Activated CD4-positive, alpha-beta T cell treated with anti-CD3 and anti-CD28 coated beads for 36 hours (primary cell): ENCODE measurements around the gene TSPAN3. TPM values are rescaled to one million over a fixed set of nuclear protein-coding genes. Genes with fewer than 3 reads are reported as not detected.

Source experiments
- ATAC-seq: fragments of 200-7000 bp; cut with Tn5 transposase; one replicate; pipeline ENCODE4 v1.10.0; 2021; ENCODE audit warnings: mild to moderate bottlenecking, moderate library complexity
- CTCF ChIA-PET: fragments of 350-600 bp; sonication (Branson Sonifier 250); formaldehyde crosslinking; loops from one replicate; lab custom pipeline; 2021; ENCODE audit warnings: antibody characterized with exemption; lab: Charles Lee
- POLR2A ChIA-PET: fragments of 350-600 bp; sonication (Branson Sonifier 250); formaldehyde crosslinking; loops from one replicate; lab custom pipeline; 2021; ENCODE audit warnings: antibody characterized with exemption, inconsistent platforms; lab: Charles Lee
- DNase-seq: peaks from one replicate; pipeline ENCODE4 v3.0.0-alpha.2; 2020
- H3K27ac Mint-ChIP-seq: one replicate; pipeline ENCODE4 v1.8.0; 2021; ENCODE audit warnings: mixed read lengths
- H3K27me3 Mint-ChIP-seq: one replicate; pipeline ENCODE4 v1.8.0; 2021; ENCODE audit warnings: mixed read lengths
- H3K36me3 Mint-ChIP-seq: one replicate; pipeline ENCODE4 v1.8.0; 2021; ENCODE audit warnings: low read depth, mixed read lengths
- H3K4me1 Mint-ChIP-seq: one replicate; pipeline ENCODE4 v1.8.0; 2021; ENCODE audit warnings: mixed read lengths
- H3K4me3 Mint-ChIP-seq: one replicate; pipeline ENCODE4 v1.8.0; 2021; ENCODE audit warnings: mild to moderate bottlenecking, moderate library complexity, mixed read lengths
- H3K9me3 Mint-ChIP-seq: one replicate; pipeline ENCODE4 v1.8.0; 2021; ENCODE audit warnings: low read depth, mixed read lengths
- intact Hi-C, 2 experiments: fragments of 100-400 bp; cut with DNase I in 1 of 2; cut with micrococcal nuclease in 1 of 2; formaldehyde crosslinking; loops; one replicate each; pipeline versions ENCODE4 v1.14.2 to v1.15.1; 2022 to 2024; cut with DNase I, micrococcal nuclease
- total RNA-seq, 2 experiments: library from RNA; stranded (reverse); gene quantifications; one replicate each; pipeline ENCODE4 v1.2.3, GENCODE V29; 2021

TSPAN3 gene
- total RNA-seq, 2 experiments from 2014 or later: 26.2 to 28.4 TPM

DNA sequence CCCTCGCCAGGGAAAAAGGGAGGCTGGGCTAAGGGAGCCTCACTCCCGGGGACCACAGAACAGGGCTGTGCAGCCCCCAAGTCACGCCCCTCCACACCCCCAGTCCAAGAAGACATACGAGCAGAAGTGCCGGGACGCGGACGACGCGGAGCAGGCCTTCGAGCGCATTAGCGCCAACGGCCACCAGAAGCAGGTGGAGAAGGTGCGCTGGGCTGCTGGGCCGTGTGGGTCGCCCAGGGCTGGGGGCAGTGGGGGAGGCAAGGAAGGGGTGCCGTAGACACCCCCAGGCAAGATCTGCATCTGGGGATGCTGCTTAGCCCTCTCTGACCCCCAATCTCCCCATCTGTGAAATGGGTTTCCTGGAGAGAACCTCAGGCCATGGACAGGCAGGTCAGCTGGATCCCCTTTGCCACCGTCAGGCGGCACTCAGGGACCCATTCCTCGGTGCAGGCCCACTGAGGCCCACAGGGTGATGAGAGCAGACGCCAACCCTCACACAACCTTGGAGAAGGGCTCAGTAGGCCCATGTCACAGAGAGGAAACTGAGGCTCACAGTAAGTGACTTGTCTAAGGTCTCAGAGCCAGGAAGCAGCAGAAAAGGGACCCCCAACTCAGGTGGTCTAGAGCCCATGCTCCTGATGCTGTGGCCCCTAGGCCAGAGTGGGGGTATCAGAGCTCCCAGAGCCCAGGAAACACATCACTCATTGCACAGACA lies 42.3 kb downstream of the TSPAN3 start:
- no peak for ATAC-seq
- no peak overlapping the region for H3K27ac Mint-ChIP-seq

DNA sequence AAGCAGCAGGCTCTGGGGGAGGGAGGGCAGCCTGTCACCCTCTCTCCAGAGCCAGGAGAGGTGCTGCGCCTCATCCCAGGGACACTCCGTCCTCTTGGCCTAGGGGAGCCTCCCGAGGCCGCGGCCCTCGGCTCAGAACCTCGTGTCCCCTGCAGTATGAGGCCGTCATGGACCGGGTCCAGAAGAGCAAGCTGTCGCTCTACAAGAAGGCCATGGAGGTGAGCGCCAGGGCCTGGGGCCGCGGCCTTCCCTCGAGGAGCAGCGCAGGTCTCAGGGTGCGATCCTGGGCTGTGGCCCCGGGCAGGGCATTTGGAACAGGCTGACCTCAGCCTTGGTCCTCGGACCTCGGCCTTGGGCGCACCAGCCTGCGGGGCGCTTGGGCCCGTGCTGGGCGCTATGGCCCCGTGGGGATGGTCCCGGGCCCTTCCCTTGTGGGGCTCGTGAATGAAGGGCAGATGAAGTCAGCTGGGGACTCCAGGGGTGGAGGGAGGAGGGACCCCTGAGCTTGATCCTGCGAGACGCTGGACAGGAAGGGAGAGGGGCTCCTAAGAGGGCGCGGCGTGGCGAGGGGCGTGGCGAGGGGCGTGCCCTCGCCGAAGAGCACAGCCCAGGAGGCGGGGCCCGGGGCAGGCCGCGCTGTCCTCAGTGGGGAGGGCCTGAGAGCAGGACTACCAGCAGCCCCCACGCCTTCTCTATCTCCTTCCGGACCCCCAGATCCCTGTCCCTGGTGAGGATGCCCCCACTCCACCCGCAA lies 43.0 kb downstream of the TSPAN3 start:
- Mint-ChIP-seq H3K27me3 (no peaks in the 10 kb centered on the region), H3K27ac (no peak overlapping the region), H3K4me3 (no peak overlapping the region), H3K9me3 (no peaks in the 10 kb centered on the region), H3K36me3 (peaks cover 35% of the 10 kb centered on the region), H3K4me1 (peaks cover 14% of the 10 kb centered on the region)
- ChIA-PET POLR2A (interaction anchor here (0.7 kb wide), 1 partner anchor 96 kb away, joined by 3 read pairs; the partner anchor contains the start of gene RCN2), CTCF (no interaction called here)
- ATAC-seq (no peak), DNase-seq (peak; percentile 4)
- intact Hi-C loops: no loop called here

More for the DNA sequence above, 42.3 kb downstream of the TSPAN3 start:
- Mint-ChIP-seq H3K9me3 (no peaks in the 10 kb centered on the region), H3K4me1 (peaks cover 6% of the 10 kb centered on the region), H3K4me3 (no peak overlapping the region), H3K27me3 (no peaks in the 10 kb centered on the region), H3K36me3 (peaks cover 28% of the 10 kb centered on the region)
- ChIA-PET CTCF (interaction anchor here (0.6 kb wide), 1 partner anchor 42 kb away, joined by 3 read pairs; no protein-coding TSS in a partner anchor), POLR2A (interaction anchor here (0.7 kb wide), 1 partner anchor 97 kb away, joined by 3 read pairs; the partner anchor contains the start of gene RCN2)
- no peak for DNase-seq
- intact Hi-C loops: no loop called here

DNA sequence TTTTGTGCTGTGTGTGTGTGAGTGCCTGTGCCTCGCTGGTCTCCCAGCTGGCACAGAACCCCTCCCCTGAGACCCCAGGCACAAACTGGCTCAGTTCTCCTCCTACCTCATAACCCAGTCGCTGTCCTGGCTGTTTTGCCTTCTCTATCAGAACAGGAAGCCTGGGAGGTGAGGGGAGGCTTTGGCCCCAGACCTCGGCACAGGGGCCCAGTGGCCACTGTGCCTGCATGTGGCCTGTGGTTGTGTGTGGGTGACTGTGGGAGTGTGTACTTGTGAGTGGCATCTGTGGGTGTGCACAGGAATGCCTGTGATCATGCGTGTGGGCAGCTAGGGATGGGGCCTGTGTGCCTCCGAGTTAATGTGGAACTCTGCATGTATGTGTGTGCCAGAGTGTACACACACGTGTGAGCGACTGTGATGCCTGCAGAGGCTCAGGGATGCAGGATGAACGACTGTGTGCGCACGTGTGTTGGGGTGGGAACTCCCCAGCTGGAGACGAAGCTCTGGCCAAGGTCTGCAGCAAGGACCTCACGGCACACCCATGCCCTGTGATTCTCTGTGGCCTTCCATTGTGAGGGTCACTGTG lies 43.7 kb downstream of the TSPAN3 start:
- intact Hi-C loops: no loop called here
- peak; percentile 6 for DNase-seq

DNA sequence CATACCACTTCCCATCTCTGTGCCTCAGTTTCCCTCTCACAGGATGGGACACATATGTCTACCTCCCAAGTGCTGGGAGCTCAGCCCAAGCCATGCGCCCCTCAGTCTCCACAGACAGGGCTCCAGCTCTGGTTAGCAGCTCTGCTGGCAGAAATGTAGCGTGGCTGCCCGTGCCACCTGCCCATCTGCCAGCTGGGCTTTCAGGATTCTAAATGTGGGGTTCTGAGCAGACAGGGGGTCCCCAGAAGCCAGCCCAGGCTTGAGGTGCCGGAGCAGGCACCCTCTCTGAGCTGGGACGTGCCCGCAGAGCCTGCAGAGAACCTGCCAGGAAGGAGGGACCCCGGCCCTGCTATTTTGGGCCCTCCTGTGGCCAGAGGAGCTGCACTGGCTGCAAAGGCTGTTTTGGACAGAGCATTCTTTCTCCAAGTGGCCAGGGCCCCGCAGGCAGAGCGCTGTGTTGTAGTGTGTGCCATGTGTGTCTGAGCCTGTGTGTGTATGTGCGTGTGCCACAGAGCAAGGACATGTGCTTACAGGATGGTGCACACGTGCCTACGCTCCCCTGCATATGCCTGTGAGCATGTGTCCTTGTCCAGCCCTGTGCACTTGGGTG lies 44.3 kb downstream of the TSPAN3 start:
- H3K9me3 Mint-ChIP-seq: no peaks in the 10 kb centered on the region
- ATAC-seq (no peak), DNase-seq (peak; percentile 2)
- no peaks in the 10 kb centered on the region for H3K27me3 Mint-ChIP-seq
- POLR2A ChIA-PET: no interaction called here
- intact Hi-C loops: no loop called here
- H3K36me3 Mint-ChIP-seq: peaks cover 39% of the 10 kb centered on the region
- no peak overlapping the region for H3K4me3 Mint-ChIP-seq
- peaks cover 26% of the 10 kb centered on the region for H3K4me1 Mint-ChIP-seq
- H3K27ac Mint-ChIP-seq: no peak overlapping the region
- CTCF ChIA-PET: interaction anchor here (0.8 to 6.1 kb wide), 2 partner anchors 31 to 50 kb away, joined by 4 to 87 read pairs; partner anchors contain the start of gene PSTPIP1

More for the DNA sequence above, 43.7 kb downstream of the TSPAN3 start:
- ATAC-seq: no peak
- Mint-ChIP-seq H3K9me3 (no peaks in the 10 kb centered on the region), H3K4me3 (no peak overlapping the region), H3K36me3 (peaks cover 39% of the 10 kb centered on the region), H3K4me1 (peaks cover 20% of the 10 kb centered on the region), H3K27me3 (no peaks in the 10 kb centered on the region), H3K27ac (no peak overlapping the region)
- ChIA-PET CTCF (interaction anchor here (0.8 to 6.1 kb wide), 2 partner anchors 32 to 51 kb away, joined by 4 to 87 read pairs; partner anchors contain the start of gene PSTPIP1), POLR2A (no interaction called here)

DNA sequence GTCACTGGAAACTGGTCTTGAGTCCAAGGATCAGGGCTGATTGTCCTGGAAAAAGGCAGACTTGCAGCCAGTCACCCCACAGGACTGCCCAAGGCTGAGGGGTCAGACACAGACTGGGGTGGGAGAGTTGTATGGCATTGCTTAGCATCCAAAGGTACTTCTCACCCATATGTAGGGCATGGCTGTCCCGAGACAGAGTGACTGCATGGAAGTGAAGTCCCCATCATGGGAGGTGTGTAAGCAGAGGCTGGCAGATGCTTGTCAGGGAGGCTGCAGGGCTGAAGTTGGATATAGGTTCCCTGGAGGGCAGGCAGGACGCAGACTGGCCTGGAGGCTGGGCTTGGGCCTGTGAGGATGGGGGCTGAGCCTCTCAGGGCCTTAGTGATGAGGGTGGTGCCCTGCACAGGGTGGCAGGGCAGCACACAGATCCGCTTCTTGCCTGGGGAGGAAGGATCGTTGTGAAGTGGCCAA lies 44.9 kb downstream of the TSPAN3 start:
- H3K27me3 Mint-ChIP-seq: no peaks in the 10 kb centered on the region
- ChIA-PET CTCF (interaction anchor here (0.8 to 6.1 kb wide), 3 partner anchors 31 to 50 kb away, joined by 4 to 87 read pairs (median 5); partner anchors contain the start of gene PSTPIP1), POLR2A (no interaction called here)
- ATAC-seq: no peak
- intact Hi-C loops: no loop called here
- peak overlapping the region; percentile 69 for H3K27ac Mint-ChIP-seq
- DNase-seq: peak; percentile 3
- peaks cover 33% of the 10 kb centered on the region for H3K4me1 Mint-ChIP-seq
- no peaks in the 10 kb centered on the region for H3K9me3 Mint-ChIP-seq
- H3K4me3 Mint-ChIP-seq: no peak overlapping the region
- H3K36me3 Mint-ChIP-seq: peaks cover 39% of the 10 kb centered on the region

DNA sequence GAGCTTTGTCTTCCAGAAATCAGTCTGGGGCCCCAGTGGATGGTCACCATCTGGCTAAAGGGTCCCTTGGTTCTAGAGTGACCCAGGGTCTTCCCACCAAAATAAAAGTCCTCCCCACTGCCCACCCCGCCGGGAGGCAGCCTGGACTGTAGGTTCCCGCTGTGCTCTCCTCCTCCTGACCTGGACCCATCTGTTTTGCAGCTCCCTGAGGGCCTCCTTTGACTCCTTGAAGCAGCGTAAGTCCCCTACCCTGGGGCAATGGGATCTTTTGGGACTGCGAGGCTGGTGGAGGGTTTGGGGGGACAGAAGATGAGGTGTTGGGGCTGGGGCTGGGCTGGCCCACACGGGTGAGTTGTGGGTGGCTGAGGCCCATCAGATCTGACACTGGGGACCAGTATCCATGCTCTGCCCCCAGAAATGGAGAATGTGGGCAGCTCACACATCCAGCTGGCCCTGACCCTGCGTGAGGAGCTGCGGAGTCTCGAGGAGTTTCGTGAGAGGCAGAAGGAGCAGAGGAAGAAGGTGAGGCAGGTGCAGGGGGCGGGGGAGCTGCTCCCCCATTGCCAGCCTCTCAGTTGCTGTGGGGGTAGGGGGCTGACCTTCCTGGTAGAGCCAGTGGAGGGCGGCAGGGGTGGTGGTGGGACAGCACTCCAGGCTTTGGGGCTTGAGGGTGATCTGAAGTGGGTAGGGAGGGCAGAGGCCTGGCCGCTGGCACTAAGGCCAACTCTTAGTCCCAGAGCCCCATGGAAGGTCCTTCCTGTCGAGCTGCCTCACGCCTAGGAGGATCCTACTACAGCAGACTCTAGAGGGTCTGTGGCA lies 45.6 kb downstream of the TSPAN3 start:
- peaks cover 39% of the 10 kb centered on the region for H3K4me1 Mint-ChIP-seq
- CTCF ChIA-PET: interaction anchor here (0.6 to 6.1 kb wide), 6 partner anchors 19 to 817 kb away, joined by 3 to 87 read pairs (median 4); no protein-coding TSS in a partner anchor
- no peak for ATAC-seq
- H3K36me3 Mint-ChIP-seq: peaks cover 46% of the 10 kb centered on the region
- no peaks in the 10 kb centered on the region for H3K27me3 Mint-ChIP-seq
- H3K4me3 Mint-ChIP-seq: no peak overlapping the region
- no peak for DNase-seq
- peak overlapping the region; percentile 69 for H3K27ac Mint-ChIP-seq
- POLR2A ChIA-PET: no interaction called here
- intact Hi-C loops: no loop called here
- no peaks in the 10 kb centered on the region for H3K9me3 Mint-ChIP-seq

- POLR2A ChIA-PET: interaction anchor here (0.5 to 1.0 kb wide), 2 partner anchors 11 to 29 kb away, joined by 3 read pairs; partner anchors contain the start of gene PSTPIP1
- Mint-ChIP-seq H3K4me3 (no peak overlapping the region), H3K27me3 (no peaks in the 10 kb centered on the region), H3K9me3 (no peaks in the 10 kb centered on the region), H3K27ac (peak overlapping the region; percentile 76), H3K36me3 (peaks cover 50% of the 10 kb centered on the region), H3K4me1 (peaks cover 48% of the 10 kb centered on the region)
- ATAC-seq (no peak), DNase-seq (peak; percentile 82)
- intact Hi-C loops: loop anchor here (5.0 kb wide), 4 partner anchors 37 to 518 kb away; no protein-coding TSS in a partner anchor
- CTCF ChIA-PET: interaction anchor here (0.6 to 6.1 kb wide), 14 partner anchors 11 to 1258 kb away, joined by 3 to 87 read pairs (median 4); partner anchors contain the start of gene PSTPIP1
These were observed 46.4 kb downstream of the TSPAN3 start for GRCh38 chr15:77024273-77025082.

- intact Hi-C loops: loop anchor here (5.0 kb wide), 4 partner anchors 36 to 519 kb away; no protein-coding TSS in a partner anchor
- H3K4me3 Mint-ChIP-seq: no peak overlapping the region
- peaks cover 50% of the 10 kb centered on the region for H3K36me3 Mint-ChIP-seq
- CTCF ChIA-PET: interaction anchor here (0.6 to 6.1 kb wide), 16 partner anchors 11 to 791 kb away, joined by 3 to 87 read pairs (median 4); partner anchors contain the start of gene PSTPIP1
- H3K27me3 Mint-ChIP-seq: no peaks in the 10 kb centered on the region
- peaks cover 55% of the 10 kb centered on the region for H3K4me1 Mint-ChIP-seq
- H3K27ac Mint-ChIP-seq: peak overlapping the region; percentile 98
- no peak for ATAC-seq
- H3K9me3 Mint-ChIP-seq: no peaks in the 10 kb centered on the region
- POLR2A ChIA-PET: interaction anchor here (1.0 to 1.7 kb wide), 2 partner anchors 27 to 28 kb away, joined by 3 to 6 read pairs; partner anchors contain the start of gene PSTPIP1
- DNase-seq: peak; percentile 10
These were observed 47.2 kb downstream of the TSPAN3 start for GRCh38 chr15:77023576-77024272.
